HG02623 (cell line): ENCODE measurements around the gene DTD2.
"Not testable (repeated sequence)": the region's sequence is repeated elsewhere in the genome, so short reads cannot be mapped to it uniquely, and the experiment has no call there.

Experiments
- ATAC-seq: cut with Tn5 transposase; IDR thresholded peaks from one replicate; pipeline ENCODE4 v1.9.1; 2021; ENCODE audit warnings: moderate library complexity; ENCODE audit not compliant: unreplicated experiment

DTD2 gene

GRCh38 chr14:31456841-31457664 is at the start of gene DTD2:
Gene DTD2 (minus strand): TSS chr14:31457506. CDS start chr14:31457393, 113 bp downstream.
- peak; percentile 98 for ATAC-seq

DNA sequence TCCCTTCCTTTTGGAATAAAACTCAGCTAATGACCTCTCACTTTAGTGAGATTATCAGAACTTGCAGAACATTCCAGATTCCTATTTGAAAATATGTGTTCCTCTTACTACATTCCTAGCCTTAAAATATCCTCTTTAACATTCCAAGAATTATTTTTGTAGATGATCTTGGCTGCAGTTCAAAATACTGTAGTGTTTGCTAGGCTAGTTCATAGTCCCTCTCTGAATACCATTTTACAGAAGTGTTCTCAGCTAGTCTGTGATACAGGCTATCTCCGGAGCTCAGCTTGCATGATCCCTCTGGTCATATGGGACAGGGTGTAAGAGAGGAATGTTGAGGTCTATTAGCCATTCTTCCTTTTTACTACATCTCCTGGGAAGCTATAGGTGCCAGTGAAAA is 48.1 kb upstream of the DTD2 start:
- no peak for ATAC-seq

- ATAC-seq: no peak
These were observed 44.6 kb upstream of the DTD2 start for GRCh38 chr14:31501870-31502269.

DNA sequence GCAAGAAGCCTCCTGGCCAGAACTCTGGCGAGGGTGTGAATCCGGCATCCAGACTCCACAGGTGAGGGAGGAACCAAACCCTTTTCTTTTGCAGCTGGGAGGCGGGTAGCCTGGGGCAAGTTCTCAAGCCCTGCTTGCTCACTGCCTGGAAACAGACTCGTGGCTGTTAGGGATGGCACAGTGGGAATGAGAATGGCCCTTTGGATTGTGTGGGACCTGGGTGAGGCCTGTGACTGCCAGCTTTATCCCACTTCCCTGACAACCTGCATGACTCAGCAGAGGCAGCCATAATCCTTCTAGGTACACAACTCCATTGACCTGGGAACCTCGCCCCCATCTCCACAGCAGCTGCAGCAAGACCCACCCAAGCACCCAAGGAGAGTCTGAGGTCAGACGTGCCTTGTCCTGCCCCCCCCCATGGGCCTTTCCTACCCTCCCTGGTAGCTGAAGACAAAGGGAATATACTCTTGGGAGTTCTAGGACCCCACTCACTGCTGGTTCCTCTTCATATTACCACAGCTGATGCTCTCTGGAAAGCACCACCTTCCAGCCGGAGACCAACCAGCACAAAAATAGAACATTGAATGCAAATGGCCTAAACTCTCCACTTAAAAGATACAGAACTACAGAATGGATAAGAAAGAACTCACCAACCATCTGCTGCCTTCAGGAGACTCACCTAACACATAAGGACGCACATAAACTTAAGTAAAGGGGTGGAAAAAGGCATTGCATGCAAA is 35.6 kb upstream of the DTD2 start:
- no peak for ATAC-seq

DNA sequence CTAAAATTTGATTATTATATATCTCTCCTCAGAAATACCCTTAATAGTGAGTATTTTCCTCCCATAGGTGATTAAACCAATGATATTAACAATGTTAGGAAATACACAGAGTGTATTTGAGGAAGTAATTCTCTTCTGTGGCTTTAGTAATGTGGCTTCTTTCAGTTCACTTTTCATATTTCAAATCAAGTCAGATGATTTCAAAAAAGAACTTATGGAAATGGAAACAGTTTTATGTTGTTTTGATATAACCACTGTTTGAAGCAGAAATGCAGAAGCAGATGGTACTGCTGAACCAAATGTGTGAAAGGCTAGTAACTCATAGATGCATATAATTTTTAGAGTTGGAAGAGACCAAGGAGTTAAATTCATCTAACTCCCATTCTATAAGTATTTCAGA is 32.4 kb upstream of the DTD2 start:
- ATAC-seq: peak; percentile 56

DNA sequence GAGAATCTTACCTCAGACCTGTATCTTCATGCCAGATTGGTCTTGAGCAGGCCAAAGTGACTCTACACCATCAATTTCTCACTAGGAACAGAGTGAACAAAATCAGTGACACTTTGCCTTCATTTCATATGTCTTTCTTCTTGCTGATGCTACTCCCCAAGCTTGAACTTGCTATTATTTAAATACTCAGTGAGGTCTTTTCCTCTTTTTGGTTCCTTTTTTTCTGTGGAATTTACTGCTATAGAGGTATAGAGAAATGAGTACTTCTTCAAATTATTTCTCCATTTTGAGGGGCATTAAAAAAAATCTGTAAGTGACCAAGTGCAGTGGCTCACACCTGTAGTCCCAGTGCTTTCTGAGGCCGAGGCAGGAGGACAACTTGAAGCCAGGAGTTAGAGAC is 30.6 kb upstream of the DTD2 start, which contains the start of gene GPR33:
Gene GPR33, minus strand, starts transcription at position 154 of the 400 bp plus-strand sequence. CDS start 4,074 bp downstream, outside the sequence.
- ATAC-seq: no peak

- ATAC-seq: no peak
These were observed 29.5 kb upstream of the DTD2 start for GRCh38 chr14:31486764-31487163.

GRCh38 chr14:31484754-31485153 is 27.4 kb upstream of the DTD2 start:
- ATAC-seq: no peak

DNA sequence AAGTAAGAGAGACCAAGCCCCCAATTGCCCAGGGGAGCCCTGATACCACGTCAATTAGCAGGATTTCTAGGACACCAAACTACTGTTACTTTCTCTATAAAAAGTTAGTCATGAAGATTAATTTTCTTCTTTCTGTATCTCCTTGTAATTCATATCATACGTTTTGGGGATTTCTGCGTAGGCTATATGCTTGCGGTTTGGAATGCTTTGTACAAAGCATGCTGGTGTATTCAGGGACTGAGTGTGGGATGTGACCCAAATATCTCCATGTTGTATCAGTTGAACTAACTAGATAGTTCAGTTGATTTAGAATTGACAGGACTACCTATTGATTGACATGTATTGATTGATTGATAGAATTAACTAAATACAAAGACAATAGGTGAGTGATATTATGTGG is 22.9 kb upstream of the DTD2 start:
- ATAC-seq: no peak

DNA sequence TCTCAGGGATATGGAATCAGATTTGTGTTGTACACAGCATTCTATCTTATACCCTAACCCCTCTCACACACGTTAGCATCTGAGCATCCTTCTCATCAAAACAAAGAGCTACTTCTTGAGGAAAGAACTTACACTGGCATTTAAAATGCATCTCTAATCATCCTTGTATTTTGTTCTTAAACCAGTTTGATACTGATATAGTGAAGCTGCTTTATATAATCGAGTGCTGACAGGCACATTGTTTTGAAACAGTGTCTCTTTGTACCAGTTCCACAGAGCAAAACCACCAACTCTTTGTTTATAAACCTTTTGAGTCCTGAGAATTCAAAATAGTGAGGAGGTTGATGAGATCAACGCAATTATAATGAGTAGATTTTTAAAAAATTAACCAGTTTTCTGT is 21.7 kb upstream of the DTD2 start:
- no peak for ATAC-seq

GRCh38 chr14:31477248-31477647 is 19.9 kb upstream of the DTD2 start:
- ATAC-seq: no peak

GRCh38 chr14:31476131-31476866 is 19.0 kb upstream of the DTD2 start:
- no peak for ATAC-seq

DNA sequence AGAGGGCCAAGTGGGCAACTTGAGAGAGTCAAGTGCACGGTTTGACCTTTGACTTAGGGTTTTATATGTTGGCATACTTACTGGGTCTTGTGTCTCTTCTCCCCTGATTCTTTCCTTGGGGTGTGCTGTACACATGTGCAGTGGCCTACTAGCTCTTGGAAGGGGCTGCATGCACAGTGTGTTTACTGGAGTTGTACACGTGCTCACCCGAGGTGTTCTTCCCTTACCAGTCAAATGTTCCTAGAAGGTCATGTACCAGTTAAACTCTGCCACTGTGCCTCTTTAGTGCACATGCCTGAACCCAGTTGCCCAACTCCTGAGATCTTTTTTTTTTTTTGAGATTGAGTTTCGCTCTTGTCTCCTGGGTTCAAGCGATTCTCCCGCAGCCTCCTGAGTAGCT is 9.2 kb upstream of the DTD2 start:
- ATAC-seq: no peak

GRCh38 chr14:31465111-31465510 is 7.8 kb upstream of the DTD2 start:
- ATAC-seq: no peak

- not testable (repeated sequence) for ATAC-seq
These were observed 5.1 kb upstream of the DTD2 start for GRCh38 chr14:31462450-31462849.

- no peak for ATAC-seq
These were observed 4.2 kb upstream of the DTD2 start for GRCh38 chr14:31461545-31461944.

DNA sequence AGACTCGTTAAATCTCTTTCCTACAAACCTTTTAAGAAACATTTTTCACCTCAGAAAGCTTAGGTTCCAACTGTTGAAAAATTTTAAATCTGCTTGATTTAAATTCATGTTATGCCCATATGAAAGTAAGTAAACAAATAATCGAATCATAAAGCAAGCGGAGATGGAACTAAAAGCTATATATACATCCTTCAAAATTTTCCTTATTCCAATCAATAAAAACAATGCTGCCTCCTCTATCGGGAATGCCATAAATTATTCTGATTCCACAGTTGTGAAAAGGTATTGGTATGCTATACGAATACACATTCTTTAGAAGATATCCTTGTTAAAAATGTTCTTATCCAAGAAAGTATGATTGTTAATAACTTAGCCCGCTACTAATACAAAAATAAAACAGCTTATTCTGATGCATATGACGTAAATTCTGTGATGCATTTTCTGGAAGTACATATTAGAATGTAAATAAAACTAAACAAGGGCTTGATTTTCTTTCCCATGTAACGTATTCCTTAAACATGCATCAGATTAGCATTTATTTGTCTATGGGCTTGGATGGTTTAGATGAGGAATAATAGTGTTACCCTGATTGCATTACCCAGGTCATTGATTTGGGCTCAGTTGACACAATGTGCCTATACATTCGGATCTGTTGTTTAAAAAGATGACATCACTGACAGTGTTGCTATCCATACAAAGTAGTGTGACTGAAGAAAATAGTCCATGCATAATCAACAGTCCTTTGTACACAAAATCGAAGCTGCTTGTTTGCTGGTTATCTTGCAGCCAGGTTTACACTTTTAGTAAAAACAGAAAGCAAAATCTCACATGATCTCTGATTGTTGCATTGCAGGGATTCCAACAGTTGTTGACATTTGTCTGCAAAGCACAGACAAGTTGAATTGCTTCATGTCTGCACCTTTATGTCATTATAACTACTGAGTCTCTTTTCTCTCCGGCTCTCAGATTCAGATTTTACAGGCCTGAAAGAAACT is 656 bp upstream of the DTD2 start:
- ATAC-seq: no peak

DNA sequence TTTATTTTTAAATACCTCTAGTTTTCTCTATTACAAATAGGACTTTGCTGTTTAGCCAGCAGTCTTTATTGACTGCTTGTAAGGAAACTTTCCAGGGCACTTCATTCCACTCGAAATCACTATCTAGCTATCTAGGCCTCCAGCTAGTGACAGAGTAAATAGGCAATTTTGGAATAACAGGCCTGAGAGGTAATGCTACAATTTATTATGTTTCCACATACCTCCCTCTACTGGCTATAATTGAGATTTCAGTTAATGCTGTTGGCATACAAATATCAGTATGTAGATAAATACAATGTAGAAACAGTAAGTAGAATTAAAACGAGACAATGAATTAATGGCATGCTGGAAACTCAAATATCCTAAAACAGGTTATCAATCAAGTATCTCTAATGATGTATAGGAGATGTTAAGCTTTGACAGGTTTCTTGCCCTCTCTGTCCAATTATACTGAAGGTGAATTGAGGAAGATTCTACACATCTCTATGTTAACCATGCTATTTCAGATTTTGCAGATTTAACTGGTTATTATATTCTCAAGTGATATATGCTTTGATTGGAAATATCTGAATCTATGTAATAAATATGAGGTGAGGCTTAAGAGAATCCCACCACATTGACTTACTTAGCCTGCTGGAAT is 7.2 kb downstream of the DTD2 start:
- no peak for ATAC-seq

- no peak for ATAC-seq
These were observed 8.2 kb downstream of the DTD2 start for GRCh38 chr14:31449136-31449535.

DNA sequence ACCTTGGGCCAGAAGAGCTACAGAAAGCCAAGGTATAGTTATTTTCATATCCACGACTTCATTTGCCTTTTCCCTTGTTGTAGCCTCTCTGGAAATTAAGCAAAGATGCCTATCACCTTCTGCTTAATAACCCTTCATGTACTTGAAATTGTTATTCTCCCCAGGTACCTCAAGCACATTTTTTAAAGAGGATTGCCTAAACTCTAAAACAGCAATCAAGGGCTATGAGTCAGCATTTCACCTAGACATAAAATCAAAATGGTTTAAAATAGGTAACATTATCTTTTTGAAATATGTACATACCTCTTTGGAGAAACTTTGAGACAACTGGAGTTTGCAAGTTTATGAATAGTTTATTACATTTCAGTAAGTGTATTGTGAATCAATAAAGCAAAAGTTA is 11.6 kb downstream of the DTD2 start:
- ATAC-seq: no peak
